B cell (primary cell): ENCODE data around the gene ELMO1.

Experiments used
- EZH2 ChIP-seq: IDR thresholded peaks from 2 replicates; pipeline ENCODE4 v1.6.1; 2012; ENCODE audit warnings: borderline replicate concordance, low read depth, mild to moderate bottlenecking, moderate library complexity, low read length; ENCODE audit not compliant: insufficient read depth, poor library complexity, severe bottlenecking
- TF ChIP-seq, protein P1 (sequence below): fragments of 200-600 bp; IDR thresholded peaks from one replicate; pipeline ENCODE4 v1.8.0; 2022; ENCODE audit warnings: antibody characterized with exemption, mild to moderate bottlenecking

DNA sequence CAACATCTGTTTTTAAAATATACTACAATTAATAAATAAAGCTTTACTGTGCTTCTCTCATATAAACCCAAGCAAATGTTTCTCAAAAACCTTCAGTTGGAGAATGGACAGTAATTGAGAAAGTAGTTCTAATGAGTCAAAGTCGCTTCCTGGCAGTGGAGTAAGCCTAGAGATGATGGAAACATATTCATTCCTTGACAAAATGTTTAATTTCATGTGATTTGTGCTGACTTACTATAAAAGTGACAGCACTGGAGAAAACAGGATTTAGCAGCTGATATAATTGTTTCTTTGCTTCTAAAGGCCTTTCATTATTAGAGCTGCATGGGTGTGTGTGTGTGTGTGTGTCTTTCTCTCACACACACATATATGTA lies 9.0 kb downstream of the ELMO1 start:
- no peak for TF ChIP-seq EZH2
- TF ChIP-seq, protein P1, sequence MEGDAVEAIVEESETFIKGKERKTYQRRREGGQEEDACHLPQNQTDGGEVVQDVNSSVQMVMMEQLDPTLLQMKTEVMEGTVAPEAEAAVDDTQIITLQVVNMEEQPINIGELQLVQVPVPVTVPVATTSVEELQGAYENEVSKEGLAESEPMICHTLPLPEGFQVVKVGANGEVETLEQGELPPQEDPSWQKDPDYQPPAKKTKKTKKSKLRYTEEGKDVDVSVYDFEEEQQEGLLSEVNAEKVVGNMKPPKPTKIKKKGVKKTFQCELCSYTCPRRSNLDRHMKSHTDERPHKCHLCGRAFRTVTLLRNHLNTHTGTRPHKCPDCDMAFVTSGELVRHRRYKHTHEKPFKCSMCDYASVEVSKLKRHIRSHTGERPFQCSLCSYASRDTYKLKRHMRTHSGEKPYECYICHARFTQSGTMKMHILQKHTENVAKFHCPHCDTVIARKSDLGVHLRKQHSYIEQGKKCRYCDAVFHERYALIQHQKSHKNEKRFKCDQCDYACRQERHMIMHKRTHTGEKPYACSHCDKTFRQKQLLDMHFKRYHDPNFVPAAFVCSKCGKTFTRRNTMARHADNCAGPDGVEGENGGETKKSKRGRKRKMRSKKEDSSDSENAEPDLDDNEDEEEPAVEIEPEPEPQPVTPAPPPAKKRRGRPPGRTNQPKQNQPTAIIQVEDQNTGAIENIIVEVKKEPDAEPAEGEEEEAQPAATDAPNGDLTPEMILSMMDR = no peak
